Liver (tissue), 9 donors: ENCODE measurements around the gene PGPEP1. TPM values are rescaled to one million over a fixed set of nuclear protein-coding genes. Genes with fewer than 3 reads are reported as not detected.

ENCODE experiments used
- DNase-seq: peaks from one replicate; pipeline ENCODE4 v3.0.0-alpha.2; 2017; ENCODE audit warnings: low spot score
- H3K27ac ChIP-seq, 2 donors: one replicate each; pipeline ENCODE4 v1.7.0; 2013; ENCODE audit warnings: inconsistent platforms in 2 of 2, low read length in 2 of 2, control low read depth in 1 of 2, low read depth in 1 of 2, mild to moderate bottlenecking in 1 of 2
- H3K27me3 ChIP-seq, 4 donors: one replicate each; pipeline versions ENCODE4 v1.6.1 to v1.7.0; 2013; ENCODE audit warnings: low read length in 3 of 4, inconsistent platforms in 1 of 4, mild to moderate bottlenecking in 1 of 4, moderate library complexity in 1 of 4; ENCODE audit not compliant: control insufficient read depth in 4 of 4, insufficient read depth in 4 of 4
- H3K36me3 ChIP-seq, 4 donors: one replicate each; pipeline versions ENCODE4 v1.6.1 to v1.7.0; 2013; ENCODE audit warnings: low read length in 3 of 4, mild to moderate bottlenecking in 3 of 4, low read depth in 1 of 4, moderate library complexity in 1 of 4; ENCODE audit not compliant: control insufficient read depth in 4 of 4, insufficient read depth in 3 of 4
- H3K4me1 ChIP-seq, 4 donors: one replicate each; pipeline versions ENCODE4 v1.6.1 to v1.7.0; 2013; ENCODE audit warnings: low read length in 3 of 4, mild to moderate bottlenecking in 3 of 4, moderate library complexity in 1 of 4; ENCODE audit not compliant: control insufficient read depth in 4 of 4, insufficient read depth in 4 of 4
- H3K4me3 ChIP-seq, 3 donors: one replicate each; pipeline versions ENCODE4 v1.6.1 to v1.7.0; 2013; ENCODE audit warnings: low read length in 3 of 3, control low read depth in 1 of 3, low read depth in 1 of 3, mild to moderate bottlenecking in 1 of 3
- H3K9ac ChIP-seq, 2 donors: one replicate each; pipeline ENCODE4 v1.7.0; 2013; ENCODE audit warnings: low read length in 2 of 2, mild to moderate bottlenecking in 2 of 2, moderate library complexity in 2 of 2, control low read depth in 1 of 2, low read depth in 1 of 2
- H3K9me3 ChIP-seq, 4 donors: one replicate each; pipeline versions ENCODE4 v1.6.1 to v1.7.0; 2013; ENCODE audit warnings: low read length in 3 of 4; ENCODE audit not compliant: control insufficient read depth in 4 of 4
- ATF3 ChIP-seq: IDR thresholded peaks from 2 replicates; pipeline ENCODE4 v1.6.1; 2016; ENCODE audit warnings: antibody characterized with exemption
- CTCF ChIP-seq: fragments of 150-350 bp; IDR thresholded peaks from 2 replicates; pipeline ENCODE4 v1.5.1; 2017; ENCODE audit warnings: improper control_type of control experiment, low read depth, low read length; ENCODE audit not compliant: missing input control
- EGR1 ChIP-seq, 2 donors: IDR thresholded peaks; 2 replicates each; pipeline ENCODE4 v1.6.1; 2016 to 2018; ENCODE audit warnings: antibody characterized with exemption in 2 of 2, low read depth in 2 of 2
- FOXA1 ChIP-seq: IDR thresholded peaks from 2 replicates; pipeline ENCODE4 v1.6.1; 2016; ENCODE audit warnings: antibody characterized with exemption
- GABPA ChIP-seq, 2 donors: IDR thresholded peaks in 1 of 2; conservative IDR thresholded peaks in 1 of 2; 2 replicates each; pipeline ENCODE4 v1.6.1; 2016; ENCODE audit warnings: antibody characterized with exemption in 2 of 2, mild to moderate bottlenecking in 1 of 2, moderate library complexity in 1 of 2
- HNF4A ChIP-seq, 2 donors: conservative IDR thresholded peaks; 2 replicates each; pipeline ENCODE4 v1.6.1; 2016; ENCODE audit warnings: antibody characterized with exemption in 2 of 2, mild to moderate bottlenecking in 2 of 2
- HNF4G ChIP-seq: IDR thresholded peaks from 2 replicates; pipeline ENCODE4 v1.6.1; 2016; ENCODE audit warnings: antibody characterized with exemption
- MAX ChIP-seq: IDR thresholded peaks from 2 replicates; pipeline ENCODE4 v1.6.1; 2016; ENCODE audit warnings: antibody characterized with exemption
- NR2F2 ChIP-seq: IDR thresholded peaks from 2 replicates; pipeline ENCODE4 v1.6.1; 2016; ENCODE audit warnings: antibody characterized with exemption
- RAD21 ChIP-seq, 2 donors: IDR thresholded peaks; 2 replicates each; pipeline ENCODE4 v1.6.1; 2016; ENCODE audit warnings: antibody characterized with exemption in 2 of 2, mild to moderate bottlenecking in 2 of 2
- RXRA ChIP-seq, 2 donors: IDR thresholded peaks; 2 replicates each; pipeline ENCODE4 v1.6.1; 2017 to 2018; ENCODE audit warnings: antibody characterized with exemption in 2 of 2, mild to moderate bottlenecking in 1 of 2
- TAF1 ChIP-seq: conservative IDR thresholded peaks from 2 replicates; pipeline ENCODE4 v1.6.1; 2016; ENCODE audit warnings: antibody characterized with exemption, mild to moderate bottlenecking
- YY1 ChIP-seq: IDR thresholded peaks from 2 replicates; pipeline ENCODE4 v1.6.1; 2016; ENCODE audit warnings: antibody characterized with exemption, mild to moderate bottlenecking
- ZBTB33 ChIP-seq: IDR thresholded peaks from 2 replicates; pipeline ENCODE4 v1.6.1; 2016; ENCODE audit warnings: antibody characterized with exemption
- WGBS: extraction: QIAGEN DNeasy Blood & Tissue Kit; methylation state at CpG from one replicate; pipeline ENCODE4 v1.1.7; 2013; 5-methylcytosine and 5-hydroxymethylcytosine counted together
- polyA plus RNA-seq, 2 donors: library from polyadenylated mRNA; stranded (reverse) in 1 of 2; unstranded in 1 of 2; fragments of 200-250 nt in 1 of 2; fragments of >200 nt in 1 of 2; fragmentation: Nextera tagmentation in 1 of 2; extraction: Ambion mirVana in 1 of 2; gene quantifications; one replicate each; pipeline versions ENCODE4 v1.2.1 to v1.2.3, GENCODE V29; 2013 to 2015
- total RNA-seq, 2 donors: library from RNA; depleted of rRNA; stranded (reverse); fragments of >200 nt; gene quantifications; one replicate each; pipeline ENCODE4 v1.2.3, GENCODE V29; 2014
- donor health status: healthy.
- donor health status: healthy.
- donor health status: healthy.
- donor health status: healthy.
- donor health status: healthy.

PGPEP1 gene
- total and polyA plus RNA-seq, 4 donors, result 15.8 to 48.3 (median 26.2) TPM

- peaks cover 8 to 34% (median 19%) of the 10 kb centered on the region in 4 donors for H3K4me1 ChIP-seq
- H3K27me3 ChIP-seq, result no peaks in the 10 kb centered on the region
- TF ChIP-seq GABPA (IDR thresholded peaks at IDR 0.05 in 1 of 2, conservative IDR thresholded peaks at IDR 0.05 in 1 of 2), result no peak
- peak in 1 of 2 donors; percentile 50 for TF ChIP-seq HNF4A (conservative IDR thresholded peaks at IDR 0.05)
- peak in 1 of 2 donors; percentile 67 for TF ChIP-seq RXRA (IDR thresholded peaks at IDR 0.05)
- no peak for TF ChIP-seq EGR1 (IDR thresholded peaks at IDR 0.05; ENCODE audit: low read depth in 2 of 2)
- TF ChIP-seq HNF4G, result no peak
- TF ChIP-seq YY1, result peak; percentile 45
- no peak for TF ChIP-seq TAF1
- no peak for TF ChIP-seq FOXA1
- no peak for TF ChIP-seq MAX
- TF ChIP-seq RAD21 (IDR thresholded peaks at IDR 0.05), result no peak
- TF ChIP-seq ATF3, result no peak
- peak overlapping the region in 2 of 3 donors; percentile 37 to 43 for H3K4me3 ChIP-seq
- DNase-seq, result no peak
- H3K27ac ChIP-seq, result peak overlapping the region; percentile 90
- H3K9me3 ChIP-seq, result no peaks in the 10 kb centered on the region
- WGBS, result 48% methylated on average over 14 of the region's 14 CpGs
- H3K9ac ChIP-seq, result peak overlapping the region in 1 of 2 donors; percentile 59
- peaks cover 0 to 5% (median 0%) of the 10 kb centered on the region in 4 donors for H3K36me3 ChIP-seq
Observed at GRCh38 chr19:18386543-18387271, 46.3 kb downstream of the PGPEP1 start.

- no peak overlapping the region for H3K9ac ChIP-seq
- no peaks in the 10 kb centered on the region for H3K9me3 ChIP-seq
- H3K27me3 ChIP-seq, result no peaks in the 10 kb centered on the region
- peaks cover 4 to 25% (median 14%) of the 10 kb centered on the region in 4 donors for H3K4me1 ChIP-seq
- peaks cover 0 to 5% (median 0%) of the 10 kb centered on the region in 4 donors for H3K36me3 ChIP-seq
- peak; percentile 93 for DNase-seq
- 37% methylated on average over 86 of the region's 86 CpGs for WGBS
- peak overlapping the region in 1 of 3 donors; percentile 6 for H3K4me3 ChIP-seq
- TF ChIP-seq NR2F2 (no peak), MAX (no peak), CTCF (peak; percentile 89), ZBTB33 (no peak), RAD21 (IDR thresholded peaks at IDR 0.05) (peak; percentile 59 to 82)
- H3K27ac ChIP-seq, result no peak overlapping the region
Observed at GRCh38 chr19:18388100-18388959, 47.9 kb downstream of the PGPEP1 start.
